Sigmoid colon (tissue), 4 donors: ENCODE measurements around the gene ABCG2.

Experiments
- CTCF ChIP-seq, 4 experiments: fragments of 450-650 bp in 3 of 4; fragments of 200-600 bp in 1 of 4; IDR thresholded peaks; one replicate each; pipeline ENCODE4 v1.5.1; 2016 to 2019; ENCODE audit warnings: antibody characterized with exemption in 4 of 4, mild to moderate bottlenecking in 3 of 4, moderate library complexity in 2 of 4
- EP300 ChIP-seq, 4 donors: sonication (generic); formaldehyde crosslinking; IDR thresholded peaks; one replicate each; pipeline ENCODE4 v1.6.1; 2017; ENCODE audit warnings: antibody characterized with exemption in 4 of 4
- POLR2AphosphoS5 ChIP-seq, 4 donors: sonication (generic); formaldehyde crosslinking; IDR thresholded peaks; one replicate each; pipeline ENCODE4 v1.6.1; 2017; ENCODE audit warnings: antibody characterized with exemption in 4 of 4

GRCh38 chr4:88054901-88055300 is 103.5 kb downstream of the ABCG2 start:
- TF ChIP-seq POLR2AphosphoS5 (IDR thresholded peaks at IDR 0.05), result no peak
- no peak for TF ChIP-seq EP300 (IDR thresholded peaks at IDR 0.05)
- TF ChIP-seq CTCF (IDR thresholded peaks at IDR 0.05), result peak in 1 of 4 experiments; percentile 28
